Measurements from ENCODE around the gene ZBTB7C.

DNA sequence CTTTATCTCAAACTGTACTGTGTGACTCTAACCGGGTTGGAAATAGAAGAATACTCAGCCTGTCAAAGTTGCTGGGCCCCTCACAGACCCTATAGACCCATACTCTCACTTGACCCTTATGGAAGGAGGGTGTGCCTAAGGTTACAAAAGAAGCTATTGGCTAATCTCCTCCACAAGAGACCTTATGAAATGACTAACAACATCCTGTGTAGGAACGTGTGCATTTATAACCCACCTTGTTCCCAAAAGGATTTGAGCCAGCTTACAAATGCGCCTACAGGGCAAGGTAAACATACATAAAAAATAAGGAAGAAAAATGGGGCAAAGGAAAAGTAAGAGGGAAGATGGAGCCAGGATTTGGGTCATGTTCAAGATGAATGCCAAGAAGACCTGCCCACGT, 253.3 kb downstream of the ZBTB7C start:
- TF ChIP-seq, protein P1, sequence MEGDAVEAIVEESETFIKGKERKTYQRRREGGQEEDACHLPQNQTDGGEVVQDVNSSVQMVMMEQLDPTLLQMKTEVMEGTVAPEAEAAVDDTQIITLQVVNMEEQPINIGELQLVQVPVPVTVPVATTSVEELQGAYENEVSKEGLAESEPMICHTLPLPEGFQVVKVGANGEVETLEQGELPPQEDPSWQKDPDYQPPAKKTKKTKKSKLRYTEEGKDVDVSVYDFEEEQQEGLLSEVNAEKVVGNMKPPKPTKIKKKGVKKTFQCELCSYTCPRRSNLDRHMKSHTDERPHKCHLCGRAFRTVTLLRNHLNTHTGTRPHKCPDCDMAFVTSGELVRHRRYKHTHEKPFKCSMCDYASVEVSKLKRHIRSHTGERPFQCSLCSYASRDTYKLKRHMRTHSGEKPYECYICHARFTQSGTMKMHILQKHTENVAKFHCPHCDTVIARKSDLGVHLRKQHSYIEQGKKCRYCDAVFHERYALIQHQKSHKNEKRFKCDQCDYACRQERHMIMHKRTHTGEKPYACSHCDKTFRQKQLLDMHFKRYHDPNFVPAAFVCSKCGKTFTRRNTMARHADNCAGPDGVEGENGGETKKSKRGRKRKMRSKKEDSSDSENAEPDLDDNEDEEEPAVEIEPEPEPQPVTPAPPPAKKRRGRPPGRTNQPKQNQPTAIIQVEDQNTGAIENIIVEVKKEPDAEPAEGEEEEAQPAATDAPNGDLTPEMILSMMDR (conservative IDR thresholded peaks at IDR 0.05) = no peak
- no peak for TF ChIP-seq ZFX (IDR thresholded peaks at IDR 0.05)
